Peyer's patch (tissue), 4 donors: ENCODE results near the gene NOSTRIN.

ENCODE experiments used
- POLR2A ChIP-seq, 2 donors: fragments of 450-650 bp; IDR thresholded peaks; one replicate each; pipeline ENCODE4 v1.5.1; 2017; ENCODE audit warnings: antibody characterized with exemption in 2 of 2, mild to moderate bottlenecking in 2 of 2, moderate library complexity in 2 of 2
- TF ChIP-seq, protein P1 (sequence below), 6 experiments: fragments of 450-650 bp in 4 of 6; fragments of 200-600 bp in 2 of 6; sonication (generic) in 1 of 6; IDR thresholded peaks; one replicate each; pipeline ENCODE4 v1.5.1; 2017 to 2019; ENCODE audit warnings: antibody characterized with exemption in 6 of 6, mild to moderate bottlenecking in 3 of 6, moderate library complexity in 1 of 6

DNA sequence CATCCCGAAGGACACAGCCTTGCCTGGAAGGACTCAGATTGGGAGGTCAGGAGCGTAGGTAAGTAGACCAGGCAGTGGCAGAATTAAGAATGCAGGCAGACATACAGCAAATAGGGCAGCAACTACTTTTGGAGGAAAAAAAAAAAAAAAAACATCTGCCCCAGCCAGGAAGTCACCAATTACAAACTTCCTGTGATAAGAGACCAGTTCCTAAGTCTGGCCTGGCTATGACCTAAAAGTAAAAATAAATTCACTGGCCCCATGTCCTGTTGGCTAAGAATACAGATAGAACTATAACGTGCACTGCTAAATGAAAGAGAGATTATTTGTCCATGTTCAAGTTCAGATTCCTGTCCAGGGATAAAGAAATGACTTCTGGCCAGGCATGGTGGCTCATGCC is 45.2 kb upstream of the NOSTRIN start:
- TF ChIP-seq, protein P1, sequence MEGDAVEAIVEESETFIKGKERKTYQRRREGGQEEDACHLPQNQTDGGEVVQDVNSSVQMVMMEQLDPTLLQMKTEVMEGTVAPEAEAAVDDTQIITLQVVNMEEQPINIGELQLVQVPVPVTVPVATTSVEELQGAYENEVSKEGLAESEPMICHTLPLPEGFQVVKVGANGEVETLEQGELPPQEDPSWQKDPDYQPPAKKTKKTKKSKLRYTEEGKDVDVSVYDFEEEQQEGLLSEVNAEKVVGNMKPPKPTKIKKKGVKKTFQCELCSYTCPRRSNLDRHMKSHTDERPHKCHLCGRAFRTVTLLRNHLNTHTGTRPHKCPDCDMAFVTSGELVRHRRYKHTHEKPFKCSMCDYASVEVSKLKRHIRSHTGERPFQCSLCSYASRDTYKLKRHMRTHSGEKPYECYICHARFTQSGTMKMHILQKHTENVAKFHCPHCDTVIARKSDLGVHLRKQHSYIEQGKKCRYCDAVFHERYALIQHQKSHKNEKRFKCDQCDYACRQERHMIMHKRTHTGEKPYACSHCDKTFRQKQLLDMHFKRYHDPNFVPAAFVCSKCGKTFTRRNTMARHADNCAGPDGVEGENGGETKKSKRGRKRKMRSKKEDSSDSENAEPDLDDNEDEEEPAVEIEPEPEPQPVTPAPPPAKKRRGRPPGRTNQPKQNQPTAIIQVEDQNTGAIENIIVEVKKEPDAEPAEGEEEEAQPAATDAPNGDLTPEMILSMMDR (IDR thresholded peaks at IDR 0.05): no peak
- no peak for TF ChIP-seq POLR2A (IDR thresholded peaks at IDR 0.05)
